GM21576 (cell line): ENCODE results near the gene FYN.
"Not testable (repeated sequence)": the region's sequence is repeated elsewhere in the genome, so short reads cannot be mapped to it uniquely, and the experiment has no call there.

Experiments
- ATAC-seq: cut with Tn5 transposase; IDR thresholded peaks from one replicate; pipeline ENCODE4 v1.9.1; 2021; ENCODE audit warnings: mild to moderate bottlenecking, moderate library complexity; ENCODE audit not compliant: unreplicated experiment

Gene FYN

DNA sequence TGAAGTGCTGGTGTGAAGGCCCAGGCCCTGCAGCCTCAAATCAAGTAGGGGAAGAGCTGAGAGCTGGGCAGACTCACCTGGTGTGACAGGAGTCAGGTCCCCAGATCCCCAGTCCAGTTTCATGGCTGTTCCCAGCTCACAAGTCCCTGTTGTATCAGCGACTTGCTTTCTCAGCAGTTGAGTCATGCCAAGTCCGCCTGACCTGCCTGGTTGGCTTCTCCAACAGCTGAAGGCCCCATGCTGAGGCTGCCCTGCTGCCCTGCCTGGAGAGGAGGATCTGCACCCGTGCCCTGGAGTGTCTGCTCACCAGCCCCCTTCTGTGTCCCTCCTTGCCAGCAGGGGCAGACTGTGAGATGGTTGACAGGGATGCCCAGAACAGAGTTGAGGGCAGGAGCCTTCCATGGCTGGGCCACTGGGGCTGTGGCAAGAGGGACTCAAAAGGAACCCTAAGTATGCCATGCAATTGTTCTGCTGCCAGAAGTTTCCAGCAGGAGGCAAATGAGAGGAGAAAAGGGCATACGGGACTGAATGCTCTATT, 228.3 kb downstream of the FYN start:
- ATAC-seq, result no peak

DNA sequence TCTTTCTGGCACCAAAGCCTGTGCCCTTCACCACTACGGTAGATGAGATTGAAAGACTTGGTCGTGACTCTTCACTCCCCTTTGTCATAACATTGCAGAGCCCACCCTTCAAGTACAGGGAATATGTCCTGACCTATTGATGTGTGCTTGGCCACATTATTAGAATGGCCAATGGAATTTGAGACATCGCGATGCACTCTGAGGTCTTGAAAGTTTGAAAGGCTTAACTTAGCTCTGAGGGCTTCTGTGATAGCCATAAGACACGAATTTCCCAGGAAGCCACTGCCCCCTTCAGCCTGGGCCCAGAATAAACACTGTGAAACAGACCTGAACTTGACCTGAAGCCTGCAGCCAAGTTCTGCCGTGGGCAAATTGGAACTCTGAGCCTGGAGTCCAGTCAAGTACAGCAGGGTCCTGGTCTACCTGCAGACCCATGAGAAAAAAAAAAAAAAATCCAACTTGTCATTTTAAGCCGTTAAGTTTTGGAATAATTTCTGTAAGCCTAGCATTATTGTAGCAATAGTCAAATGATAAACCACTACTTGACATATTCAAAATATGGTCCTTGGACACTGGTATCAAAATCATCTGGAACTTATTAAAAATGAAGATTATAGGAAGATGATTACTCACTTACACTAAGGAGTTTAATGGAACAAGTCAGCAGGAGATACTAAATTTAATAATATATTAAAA, 230.6 kb downstream of the FYN start:
- peak; percentile 63 for ATAC-seq

- no peak for ATAC-seq
These were observed 234.0 kb downstream of the FYN start for GRCh38 chr6:111639266-111639665.

DNA sequence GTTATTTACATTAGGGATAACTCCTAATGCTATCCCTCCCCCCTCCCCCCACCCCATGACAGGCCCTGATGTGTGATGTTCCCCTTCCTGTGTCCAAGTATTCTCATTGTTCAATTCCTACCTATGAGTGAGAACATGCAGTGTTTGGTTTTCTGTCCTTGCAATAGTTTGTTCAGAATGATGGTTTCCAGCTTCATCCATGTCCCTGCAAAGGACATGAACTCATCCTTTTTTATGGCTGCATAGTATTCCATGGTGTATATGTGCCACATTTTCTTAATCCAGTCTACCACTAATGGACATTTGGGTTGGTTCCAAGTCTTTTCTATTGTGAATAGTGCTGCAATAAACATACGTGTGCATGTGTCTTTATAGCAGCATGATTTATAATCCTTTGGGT, 238.3 kb downstream of the FYN start:
- not testable (repeated sequence) for ATAC-seq

DNA sequence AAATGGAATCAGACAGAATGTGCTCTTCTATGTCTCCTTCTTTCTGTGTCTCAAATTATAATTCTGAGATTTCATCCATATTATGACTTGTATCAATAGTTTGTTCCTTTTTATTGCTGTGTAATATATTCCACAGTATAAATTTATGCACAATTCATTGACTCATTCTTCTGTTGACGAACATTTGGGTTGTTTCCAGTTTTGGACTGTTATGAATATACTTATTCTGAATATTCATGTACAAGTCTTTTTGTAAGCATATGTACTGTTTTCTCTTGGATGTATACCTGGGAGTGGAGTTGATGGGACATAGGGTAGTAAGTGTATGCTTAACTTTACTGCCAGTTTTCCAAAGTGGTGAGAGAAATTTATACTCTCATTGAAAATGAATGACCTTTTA, 239.4 kb downstream of the FYN start:
- ATAC-seq, result no peak

- ATAC-seq, result no peak
These were observed 240.6 kb downstream of the FYN start for GRCh38 chr6:111632468-111633247.

DNA sequence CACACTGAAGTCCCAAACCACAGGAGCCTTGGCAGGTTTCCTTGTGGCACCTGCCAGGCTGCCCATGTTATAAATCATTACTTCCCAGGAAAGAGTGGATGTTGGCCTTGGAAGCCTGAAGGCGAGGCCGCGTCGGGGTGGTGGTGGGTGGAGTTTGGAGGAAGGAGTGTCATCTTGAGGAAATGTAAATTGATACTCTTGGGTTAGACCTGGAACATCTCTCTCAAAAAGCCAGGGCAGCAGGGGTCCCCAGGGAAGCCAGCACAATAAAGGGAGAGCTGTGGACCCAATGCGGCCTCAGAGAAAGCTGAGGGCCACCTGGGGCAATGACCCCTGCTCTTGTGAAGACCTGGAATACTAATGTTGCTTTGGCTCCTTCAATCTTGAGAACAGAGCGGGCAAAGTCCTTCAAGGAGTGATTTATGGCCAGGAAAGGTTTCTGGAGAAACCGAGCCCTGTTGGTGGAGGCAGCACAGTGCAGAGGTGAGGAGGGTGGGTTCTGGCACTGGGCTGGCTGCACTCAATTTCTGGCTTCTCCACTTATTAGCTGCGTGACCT, 241.3 kb downstream of the FYN start:
- no peak for ATAC-seq

DNA sequence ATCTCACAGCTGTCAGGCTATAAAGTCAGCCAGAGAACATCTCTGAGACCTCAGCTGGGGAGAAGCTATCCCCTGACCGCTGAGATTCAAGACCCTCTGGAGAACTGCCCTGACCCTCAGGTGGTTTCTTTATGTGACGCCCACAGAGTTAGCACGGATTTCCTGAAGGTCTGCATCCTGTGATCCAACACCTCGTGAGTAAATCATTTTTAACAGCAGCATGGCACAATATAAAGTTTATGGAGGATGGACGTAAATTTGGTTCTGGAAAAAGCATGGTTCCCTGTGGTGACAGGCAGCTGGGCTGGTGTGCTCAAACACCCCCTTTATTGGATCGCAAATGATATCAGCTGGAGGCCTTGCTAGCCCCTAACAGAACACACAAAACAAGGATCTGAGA, 242.2 kb downstream of the FYN start:
- no peak for ATAC-seq

DNA sequence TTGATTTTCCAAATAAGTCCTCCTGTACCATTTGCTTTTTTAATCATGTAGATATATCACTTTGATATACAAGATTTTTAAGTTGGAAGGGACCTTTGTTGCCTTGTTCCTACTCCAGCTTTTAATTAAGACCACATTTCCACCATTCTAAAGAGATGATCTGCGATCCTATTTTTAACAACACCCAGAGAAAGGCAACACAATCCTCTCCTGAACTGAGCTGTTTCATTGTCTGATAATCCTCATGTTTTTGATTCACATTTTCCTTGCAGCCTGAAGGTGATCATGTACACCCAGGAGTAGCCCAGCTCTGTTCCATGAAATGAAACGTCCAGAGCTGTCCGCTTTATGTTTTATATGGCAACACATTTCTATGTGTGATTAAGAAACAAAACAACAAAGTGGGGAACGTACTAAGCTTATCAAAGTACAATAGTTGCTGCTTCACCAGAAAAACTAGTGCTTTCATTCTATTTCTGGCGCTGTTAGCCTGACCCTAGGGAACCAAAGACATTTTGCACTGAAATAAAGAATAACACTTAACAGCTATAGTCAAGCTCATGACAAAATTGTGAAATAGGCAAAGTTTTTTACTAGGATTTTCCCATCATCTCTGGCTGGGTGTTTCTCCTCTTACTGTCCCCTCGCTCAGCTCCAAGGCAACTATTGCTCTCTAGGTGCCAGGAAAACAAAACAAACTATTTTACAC, 245.0 kb downstream of the FYN start:
- ATAC-seq, result no peak

- no peak for ATAC-seq
These were observed 246.8 kb downstream of the FYN start for GRCh38 chr6:111626441-111626840.

DNA sequence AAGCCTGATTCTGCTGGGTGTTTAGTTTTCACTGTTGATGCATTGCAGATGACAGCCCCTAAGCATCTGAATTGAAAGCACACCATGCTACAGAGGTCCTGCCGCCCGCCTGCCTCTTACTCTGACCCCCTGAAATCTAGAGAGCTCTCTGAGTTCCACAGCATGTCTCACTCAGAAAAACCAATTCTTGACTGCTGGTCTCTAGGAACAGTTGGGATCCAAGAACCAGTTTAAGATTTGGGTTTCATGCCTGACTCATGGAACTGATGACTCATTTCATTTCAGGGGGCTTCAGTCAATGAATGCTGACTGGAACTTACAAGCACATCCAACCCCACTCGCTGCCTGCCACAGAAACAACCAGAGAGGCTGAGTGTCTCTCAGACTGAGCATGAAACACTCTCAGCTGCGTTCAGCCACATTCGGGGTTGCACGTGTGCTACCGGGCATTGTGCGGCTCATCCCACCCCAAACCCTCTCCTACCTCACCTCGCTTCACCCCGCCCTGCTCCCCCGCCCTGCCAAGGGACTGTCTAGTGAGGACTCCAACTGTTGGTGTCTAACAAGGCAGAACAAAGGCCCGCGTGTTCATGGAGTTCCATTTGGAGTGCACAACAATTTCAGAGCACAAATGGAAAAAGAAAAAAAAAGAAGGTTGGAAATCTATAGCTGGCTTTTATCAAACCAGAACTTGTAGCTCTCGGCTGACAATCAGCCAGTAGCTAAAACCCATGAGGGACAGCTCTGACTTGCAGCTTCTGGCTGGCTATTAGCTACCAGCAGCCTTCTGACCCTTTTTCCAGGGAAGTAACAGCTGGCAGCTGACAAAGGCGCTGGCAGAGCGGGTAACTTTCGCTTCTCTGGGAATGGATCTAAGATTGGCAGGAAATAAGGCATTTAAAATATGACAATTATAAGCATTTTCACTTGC, 247.5 kb downstream of the FYN start:
- no peak for ATAC-seq

- no peak for ATAC-seq
These were observed 248.2 kb downstream of the FYN start for GRCh38 chr6:111625099-111625416.

GRCh38 chr6:111624401-111625098, 248.7 kb downstream of the FYN start:
- ATAC-seq, result no peak

DNA sequence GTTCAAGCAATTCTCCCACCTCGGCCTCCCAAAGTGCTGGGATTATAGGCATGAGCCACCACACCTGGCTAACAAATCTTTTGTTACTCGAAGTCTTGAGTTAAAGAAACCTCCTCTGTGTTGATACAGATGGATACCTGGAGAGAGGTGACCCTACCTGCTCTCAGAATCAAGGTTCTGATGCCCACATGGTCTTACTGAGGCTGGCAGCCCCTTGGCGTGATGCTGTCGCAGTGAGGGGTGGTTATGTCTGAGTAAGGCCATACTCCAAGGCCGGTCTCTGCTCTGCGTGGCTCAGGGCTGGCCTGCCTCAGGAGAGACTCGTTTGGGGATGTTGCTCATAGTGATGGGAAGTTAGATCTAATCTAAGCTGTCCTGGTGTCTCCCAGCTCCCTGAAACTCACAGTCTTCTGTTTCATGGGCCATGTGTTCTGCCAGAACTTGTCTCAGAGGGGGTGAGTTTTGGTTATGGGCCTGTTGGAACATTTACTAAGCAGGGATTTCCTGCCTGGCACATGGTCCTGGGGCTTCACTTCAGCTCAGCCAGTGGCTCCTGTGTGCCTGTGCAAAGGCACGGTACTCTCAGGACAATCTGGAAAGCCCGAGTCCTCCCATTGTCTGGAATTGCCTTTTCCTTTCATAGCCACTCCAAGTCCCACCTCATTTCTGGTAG, 250.1 kb downstream of the FYN start:
- no peak for ATAC-seq

DNA sequence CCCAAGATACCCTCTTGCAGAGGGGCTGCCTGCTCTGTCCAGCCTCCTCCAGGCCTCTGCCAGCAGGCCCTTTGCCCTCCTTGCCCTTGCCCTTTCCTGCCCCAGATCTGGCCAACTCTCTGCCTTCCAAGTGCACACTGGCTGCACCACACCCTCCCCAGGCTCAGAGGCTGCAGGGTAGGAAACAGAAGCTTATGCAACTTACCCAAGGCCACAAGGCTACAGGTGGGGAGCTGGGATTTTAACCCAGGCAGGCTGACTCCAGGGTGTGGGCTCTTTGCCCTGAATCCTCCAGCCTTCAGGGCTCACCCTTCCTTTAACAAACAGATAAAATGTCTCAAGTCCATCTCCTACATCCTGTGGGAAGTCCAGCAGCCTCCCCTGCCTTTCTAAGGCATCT, 253.1 kb downstream of the FYN start:
- no peak for ATAC-seq

GRCh38 chr6:111618407-111618806, 254.8 kb downstream of the FYN start:
- ATAC-seq, result no peak

- ATAC-seq, result no peak
These were observed 256.1 kb downstream of the FYN start for GRCh38 chr6:111617149-111617548.

- ATAC-seq, result no peak
These were observed 257.2 kb downstream of the FYN start for GRCh38 chr6:111615916-111616612.
